HFFc6 (cell line): ENCODE results near the gene ARHGAP23. TPM values are rescaled to one million over a fixed set of nuclear protein-coding genes. Genes with fewer than 3 reads are reported as not detected.

Source experiments
- DNase-seq: peaks from one replicate; pipeline ENCODE4 v3.0.0-alpha.2; 2018
- H3K27ac Mint-ChIP-seq: 2 replicates; pipeline ENCODE4 v1.8.0; 2020; ENCODE audit warnings: mild to moderate bottlenecking, mixed read lengths
- H3K27me3 Mint-ChIP-seq: 2 replicates; pipeline ENCODE4 v1.8.0; 2021; ENCODE audit warnings: mild to moderate bottlenecking, moderate library complexity, mixed read lengths; ENCODE audit not compliant: insufficient read depth
- H3K36me3 Mint-ChIP-seq: 2 replicates; pipeline ENCODE4 v1.8.0; 2021; ENCODE audit warnings: low read depth, mixed read lengths
- H3K4me1 Mint-ChIP-seq: 2 replicates; pipeline ENCODE4 v1.8.0; 2020; ENCODE audit warnings: low read depth, mixed read lengths
- H3K4me3 Mint-ChIP-seq: 2 replicates; pipeline ENCODE4 v1.8.0; 2020; ENCODE audit warnings: mild to moderate bottlenecking, moderate library complexity, mixed read lengths
- H3K9me3 Mint-ChIP-seq: 2 replicates; pipeline ENCODE4 v1.8.0; 2020; ENCODE audit warnings: mild to moderate bottlenecking, mixed read lengths
- total RNA-seq, 6 experiments: library from RNA; stranded (reverse); fragmentation: NEBNext Ultra II Directional; extraction: Animal tissue kit (Norgen Biotek cat#: 25700); gene quantifications; 2 replicates in 1 of 6; 3 replicates in 5 of 6; pipeline ENCODE4 v1.2.3, GENCODE V29; 2021
- TF ChIP-seq, protein P1 (sequence below): fragments of 200-600 bp; sonication (generic); IDR thresholded peaks from 2 replicates; pipeline ENCODE4 v1.5.0; 2021; ENCODE audit warnings: antibody characterized with exemption, mild to moderate bottlenecking

The ARHGAP23 gene
- total RNA-seq, 6 experiments from 2014 or later: 206 to 231 (median 224) TPM

GRCh38 chr17:38549285-38549684, 121.0 kb downstream of the ARHGAP23 start:
- TF ChIP-seq, protein P1, sequence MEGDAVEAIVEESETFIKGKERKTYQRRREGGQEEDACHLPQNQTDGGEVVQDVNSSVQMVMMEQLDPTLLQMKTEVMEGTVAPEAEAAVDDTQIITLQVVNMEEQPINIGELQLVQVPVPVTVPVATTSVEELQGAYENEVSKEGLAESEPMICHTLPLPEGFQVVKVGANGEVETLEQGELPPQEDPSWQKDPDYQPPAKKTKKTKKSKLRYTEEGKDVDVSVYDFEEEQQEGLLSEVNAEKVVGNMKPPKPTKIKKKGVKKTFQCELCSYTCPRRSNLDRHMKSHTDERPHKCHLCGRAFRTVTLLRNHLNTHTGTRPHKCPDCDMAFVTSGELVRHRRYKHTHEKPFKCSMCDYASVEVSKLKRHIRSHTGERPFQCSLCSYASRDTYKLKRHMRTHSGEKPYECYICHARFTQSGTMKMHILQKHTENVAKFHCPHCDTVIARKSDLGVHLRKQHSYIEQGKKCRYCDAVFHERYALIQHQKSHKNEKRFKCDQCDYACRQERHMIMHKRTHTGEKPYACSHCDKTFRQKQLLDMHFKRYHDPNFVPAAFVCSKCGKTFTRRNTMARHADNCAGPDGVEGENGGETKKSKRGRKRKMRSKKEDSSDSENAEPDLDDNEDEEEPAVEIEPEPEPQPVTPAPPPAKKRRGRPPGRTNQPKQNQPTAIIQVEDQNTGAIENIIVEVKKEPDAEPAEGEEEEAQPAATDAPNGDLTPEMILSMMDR: no peak
- H3K27ac Mint-ChIP-seq: no peak overlapping the region

GRCh38 chr17:38550661-38551060, 122.4 kb downstream of the ARHGAP23 start:
- H3K4me3 Mint-ChIP-seq: no peak overlapping the region
- peaks cover 15% of the 10 kb centered on the region for H3K4me1 Mint-ChIP-seq
- no peaks in the 10 kb centered on the region for H3K9me3 Mint-ChIP-seq
- peaks cover 34% of the 10 kb centered on the region for H3K27me3 Mint-ChIP-seq
- H3K27ac Mint-ChIP-seq: peak overlapping the region; percentile 6; the same call in 1 of the 2 replicates
- H3K36me3 Mint-ChIP-seq: no peaks in the 10 kb centered on the region
- TF ChIP-seq, protein P1: no peak
- peak; percentile 75 for DNase-seq

More at GRCh38 chr17:38549285-38549684, 121.0 kb downstream of the ARHGAP23 start:
- Mint-ChIP-seq H3K4me1 (peaks cover 12% of the 10 kb centered on the region), H3K9me3 (no peaks in the 10 kb centered on the region), H3K36me3 (no peaks in the 10 kb centered on the region), H3K27me3 (peaks cover 35% of the 10 kb centered on the region), H3K4me3 (no peak overlapping the region)
- DNase-seq: no peak

DNA sequence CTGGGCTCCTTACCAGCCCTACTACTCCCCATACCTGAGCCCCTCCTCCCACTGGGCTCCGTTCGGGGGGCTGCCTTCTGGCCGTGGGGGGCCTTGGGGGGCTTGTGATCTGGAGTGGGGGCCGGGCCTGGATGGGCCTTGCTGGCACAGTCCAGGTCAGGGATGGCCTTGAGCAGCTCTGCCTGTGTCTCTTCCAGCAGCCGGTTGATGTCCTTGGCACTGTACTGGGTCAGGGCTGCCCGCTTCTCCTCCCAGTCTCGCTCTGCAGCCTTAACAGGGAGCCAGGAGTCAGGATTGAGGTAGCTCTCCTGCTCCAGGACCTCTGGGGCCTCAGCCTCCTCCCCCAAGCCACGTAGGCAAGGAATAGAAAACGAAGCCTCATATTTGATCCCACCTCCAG, 122.9 kb downstream of the ARHGAP23 start:
- peaks cover 15% of the 10 kb centered on the region for H3K4me1 Mint-ChIP-seq
- no peaks in the 10 kb centered on the region for H3K36me3 Mint-ChIP-seq
- TF ChIP-seq, protein P1: no peak
- no peak overlapping the region for H3K27ac Mint-ChIP-seq
- H3K27me3 Mint-ChIP-seq: peaks cover 34% of the 10 kb centered on the region
- no peak for DNase-seq
- H3K4me3 Mint-ChIP-seq: no peak overlapping the region
- H3K9me3 Mint-ChIP-seq: no peaks in the 10 kb centered on the region

- Mint-ChIP-seq H3K4me1 (peaks cover 15% of the 10 kb centered on the region), H3K9me3 (no peaks in the 10 kb centered on the region), H3K27ac (no peak overlapping the region), H3K4me3 (no peak overlapping the region), H3K27me3 (peaks cover 27% of the 10 kb centered on the region), H3K36me3 (no peaks in the 10 kb centered on the region)
- DNase-seq: no peak
- TF ChIP-seq, protein P1: no peak
Observed at GRCh38 chr17:38552343-38552742, 124.1 kb downstream of the ARHGAP23 start.

DNA sequence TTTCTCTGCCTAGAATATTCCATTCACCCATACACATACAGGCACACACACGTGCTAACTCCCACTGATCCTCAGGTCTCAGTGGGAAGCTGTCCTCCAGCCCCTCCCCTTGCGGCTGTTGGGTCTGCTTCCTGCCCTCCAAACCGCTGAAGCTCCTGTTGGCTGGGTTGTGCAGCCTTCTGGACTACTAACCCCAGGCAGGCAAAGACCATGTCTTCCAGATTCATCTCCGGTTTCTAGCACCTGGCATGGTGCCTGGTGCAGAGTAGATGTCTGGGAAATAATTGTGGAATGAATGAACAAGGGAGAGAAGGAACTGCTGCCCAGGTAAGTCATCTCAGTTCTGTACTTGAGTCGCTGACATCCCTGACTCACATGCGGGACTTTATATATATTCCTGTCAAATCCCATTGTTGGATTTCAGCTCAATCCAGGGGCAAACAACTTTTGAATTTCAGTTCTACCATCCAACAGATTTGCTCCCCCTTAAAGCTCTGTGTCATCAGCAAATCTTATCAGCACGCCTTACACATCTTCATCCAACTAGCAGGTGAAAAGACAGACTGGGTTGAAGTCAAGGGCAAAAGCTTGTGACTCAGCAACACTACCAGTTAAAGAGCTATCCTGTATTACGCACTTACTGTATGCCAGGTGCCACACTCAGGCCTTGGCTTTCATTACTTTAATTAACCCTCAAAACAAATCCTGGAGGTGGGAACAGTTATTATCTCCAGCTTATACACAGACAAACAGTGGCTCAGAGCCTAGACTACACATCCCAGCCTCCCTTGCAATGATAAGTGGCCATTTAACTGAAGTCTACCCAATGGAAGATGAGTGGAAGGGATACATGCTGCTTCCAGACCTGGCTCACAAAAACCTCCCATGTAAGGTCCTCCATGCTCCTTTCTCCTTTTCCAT, 126.4 kb downstream of the ARHGAP23 start:
- peaks cover 21% of the 10 kb centered on the region for H3K4me1 Mint-ChIP-seq
- no peak overlapping the region for H3K4me3 Mint-ChIP-seq
- DNase-seq: no peak
- TF ChIP-seq, protein P1: no peak
- no peak overlapping the region for H3K27ac Mint-ChIP-seq
- H3K27me3 Mint-ChIP-seq: peaks cover 22% of the 10 kb centered on the region
- no peaks in the 10 kb centered on the region for H3K36me3 Mint-ChIP-seq
- H3K9me3 Mint-ChIP-seq: no peaks in the 10 kb centered on the region
